ENCODE results near the gene PLVAP.

PLVAP gene

DNA sequence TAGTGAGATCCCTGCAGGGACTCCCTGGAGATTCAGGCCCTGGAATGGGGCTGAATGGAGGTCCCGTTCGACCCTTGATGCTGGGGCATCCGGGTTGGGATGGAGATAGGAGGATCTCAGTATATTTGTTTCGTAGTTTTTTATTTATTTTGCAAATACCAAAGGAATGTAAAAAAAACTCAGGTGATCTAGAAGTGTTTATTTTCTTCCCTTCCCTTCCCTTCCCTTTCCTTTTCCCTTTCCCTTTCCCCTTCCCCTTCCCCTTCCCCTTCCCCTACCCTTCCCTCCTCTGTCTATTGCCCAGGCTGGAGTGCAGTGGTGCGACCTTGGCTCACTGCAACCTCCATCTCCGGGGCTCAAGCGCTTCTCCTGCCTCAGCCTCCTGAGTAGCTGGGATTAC lies 35.3 kb downstream of the PLVAP start:
- Mint-ChIP-seq H3K27ac (ENCODE audit: low read depth) (no peak overlapping the region), H3K9me3 (no peaks in the 10 kb centered on the region), H3K36me3 (ENCODE audit: insufficient read depth) (peaks cover 9% of the 10 kb centered on the region), H3K4me3 (no peak overlapping the region), H3K4me1 (peaks cover 15% of the 10 kb centered on the region), H3K27me3 (no peaks in the 10 kb centered on the region)
- no peak for DNase-seq (ENCODE audit: low spot score in 2 of 2)
- no peak for ATAC-seq (replicated peaks; ENCODE audit: extremely low read depth, poor library complexity, severe bottlenecking)

DNA sequence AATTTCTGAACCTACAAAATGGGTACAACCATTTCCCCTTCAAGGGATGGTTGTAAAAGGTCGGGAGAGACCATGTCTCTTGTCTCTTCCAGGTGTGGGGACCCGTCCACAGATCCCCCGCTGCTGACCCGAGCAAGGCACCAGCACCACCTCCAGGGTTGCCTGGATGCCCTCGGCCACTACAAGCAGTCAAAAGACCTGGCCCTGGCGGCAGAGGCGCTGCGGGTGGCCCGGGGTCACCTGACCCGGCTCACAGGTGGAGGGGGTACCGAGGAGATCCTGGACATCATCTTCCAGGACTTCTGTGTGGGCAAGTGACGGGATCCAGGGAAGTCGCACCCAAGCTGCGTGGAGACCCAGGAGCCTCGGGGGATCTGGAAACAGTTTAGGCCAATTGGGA lies 35.8 kb downstream of the PLVAP start:
- no peaks in the 10 kb centered on the region for H3K27me3 Mint-ChIP-seq
- H3K4me3 Mint-ChIP-seq, result no peak overlapping the region
- H3K27ac Mint-ChIP-seq (ENCODE audit: low read depth), result no peak overlapping the region
- DNase-seq (ENCODE audit: low spot score in 2 of 2) (no peak), ATAC-seq (replicated peaks; ENCODE audit: extremely low read depth, poor library complexity, severe bottlenecking) (no peak)
- H3K4me1 Mint-ChIP-seq, result peaks cover 18% of the 10 kb centered on the region
- no peaks in the 10 kb centered on the region for H3K9me3 Mint-ChIP-seq
- H3K36me3 Mint-ChIP-seq (ENCODE audit: insufficient read depth), result peaks cover 9% of the 10 kb centered on the region

DNA sequence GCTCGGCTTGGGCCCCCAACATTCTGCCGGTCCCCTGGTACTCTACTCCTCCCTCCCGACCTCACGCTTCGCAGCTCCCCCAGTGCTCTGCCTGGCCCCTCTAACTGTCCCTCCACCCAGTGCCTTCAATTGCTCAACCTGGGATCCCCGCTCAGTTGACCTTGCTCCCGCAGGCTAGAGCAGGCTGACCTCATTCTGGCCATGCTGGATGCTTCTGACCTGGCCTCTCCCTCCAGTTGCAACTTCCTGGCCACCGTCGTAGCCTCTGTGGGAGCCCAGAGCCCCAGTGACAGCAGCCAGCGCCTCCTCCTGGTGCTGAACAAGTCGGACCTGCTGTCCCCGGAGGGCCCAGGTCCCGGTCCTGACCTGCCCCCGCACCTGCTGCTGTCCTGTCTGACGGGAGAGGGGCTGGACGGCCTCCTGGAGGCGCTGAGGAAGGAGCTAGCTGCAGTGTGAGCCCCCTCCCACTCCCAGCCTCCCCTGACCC lies 36.2 kb downstream of the PLVAP start:
- peaks cover 9% of the 10 kb centered on the region for H3K36me3 Mint-ChIP-seq (ENCODE audit: insufficient read depth)
- H3K9me3 Mint-ChIP-seq, result no peaks in the 10 kb centered on the region
- H3K4me1 Mint-ChIP-seq, result peaks cover 14% of the 10 kb centered on the region
- no peak for DNase-seq (ENCODE audit: low spot score in 2 of 2)
- no peak overlapping the region for H3K4me3 Mint-ChIP-seq
- H3K27me3 Mint-ChIP-seq, result no peaks in the 10 kb centered on the region
- no peak overlapping the region for H3K27ac Mint-ChIP-seq (ENCODE audit: low read depth)
- no peak for ATAC-seq (replicated peaks; ENCODE audit: extremely low read depth, poor library complexity, severe bottlenecking)

DNA sequence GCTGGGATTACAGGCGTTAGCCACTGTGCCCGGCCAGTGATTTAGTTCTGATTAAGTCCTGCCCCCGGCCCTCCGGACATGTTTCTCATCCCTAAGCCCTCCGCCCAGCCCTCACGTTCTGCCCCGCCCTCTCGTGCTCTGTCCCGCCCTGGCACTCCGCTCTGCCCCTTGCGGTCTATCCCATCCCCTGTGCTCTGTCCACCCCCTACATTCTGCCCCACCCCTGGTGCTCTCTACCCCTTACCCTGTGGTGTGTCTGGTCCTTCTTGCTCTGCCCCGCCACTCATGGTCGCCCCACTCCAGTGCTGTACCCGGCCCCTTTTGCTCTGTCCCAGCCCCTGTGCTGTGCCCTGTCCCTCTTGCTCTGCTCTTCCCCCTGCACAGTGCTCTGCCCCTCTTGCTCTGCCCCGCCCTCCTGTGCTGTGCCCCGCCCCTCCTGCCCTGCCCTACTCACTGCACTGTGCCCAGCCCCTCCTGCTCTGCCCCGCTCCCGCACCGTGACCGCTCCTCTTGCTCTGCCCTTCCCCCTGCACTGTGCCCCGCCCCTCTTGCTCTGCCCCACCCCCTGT lies 36.8 kb downstream of the PLVAP start:
- Mint-ChIP-seq H3K9me3 (no peaks in the 10 kb centered on the region), H3K36me3 (ENCODE audit: insufficient read depth) (peaks cover 9% of the 10 kb centered on the region), H3K27me3 (no peaks in the 10 kb centered on the region), H3K4me1 (peaks cover 14% of the 10 kb centered on the region), H3K27ac (ENCODE audit: low read depth) (no peak overlapping the region), H3K4me3 (peak overlapping the region; percentile 11)
- DNase-seq (ENCODE audit: low spot score in 2 of 2), result no peak
- ATAC-seq (replicated peaks; ENCODE audit: extremely low read depth, poor library complexity, severe bottlenecking), result no peak

DNA sequence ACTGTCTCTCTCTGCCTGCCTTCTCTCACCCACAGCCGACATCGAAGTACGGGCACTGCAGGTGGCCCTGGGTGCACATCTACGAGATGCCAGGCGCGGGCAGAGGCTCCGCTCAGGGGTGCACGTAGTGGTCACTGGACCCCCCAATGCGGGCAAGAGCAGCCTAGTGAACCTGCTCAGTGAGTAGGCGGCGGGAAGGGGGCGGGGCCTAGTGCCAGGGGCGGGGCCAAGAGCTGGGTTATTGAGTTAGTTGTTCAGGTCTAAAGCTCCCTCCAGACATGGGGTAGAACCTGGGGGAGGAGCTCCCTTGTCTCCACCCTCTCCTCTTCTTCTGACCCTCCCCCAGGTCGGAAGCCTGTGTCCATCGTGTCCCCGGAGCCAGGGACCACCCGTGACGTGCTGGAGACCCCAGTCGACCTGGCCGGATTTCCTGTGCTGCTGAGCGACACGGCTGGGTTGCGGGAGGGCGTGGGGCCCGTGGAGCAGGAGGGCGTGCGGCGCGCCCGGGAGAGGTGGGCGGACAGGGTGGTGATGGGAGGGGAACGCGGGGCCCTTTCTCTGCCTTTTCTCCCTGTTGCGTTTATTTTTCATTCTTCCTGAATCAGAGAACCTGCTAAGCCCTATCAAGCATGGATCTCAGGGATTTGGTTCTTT lies 37.9 kb downstream of the PLVAP start:
- Mint-ChIP-seq H3K9me3 (no peaks in the 10 kb centered on the region), H3K27me3 (no peaks in the 10 kb centered on the region), H3K4me1 (peaks cover 22% of the 10 kb centered on the region), H3K4me3 (peak overlapping the region; percentile 81), H3K36me3 (ENCODE audit: insufficient read depth) (peaks cover 9% of the 10 kb centered on the region), H3K27ac (ENCODE audit: low read depth) (no peak overlapping the region)
- ATAC-seq (replicated peaks; ENCODE audit: extremely low read depth, poor library complexity, severe bottlenecking), result no peak
- no peak for DNase-seq (ENCODE audit: low spot score in 2 of 2)

DNA sequence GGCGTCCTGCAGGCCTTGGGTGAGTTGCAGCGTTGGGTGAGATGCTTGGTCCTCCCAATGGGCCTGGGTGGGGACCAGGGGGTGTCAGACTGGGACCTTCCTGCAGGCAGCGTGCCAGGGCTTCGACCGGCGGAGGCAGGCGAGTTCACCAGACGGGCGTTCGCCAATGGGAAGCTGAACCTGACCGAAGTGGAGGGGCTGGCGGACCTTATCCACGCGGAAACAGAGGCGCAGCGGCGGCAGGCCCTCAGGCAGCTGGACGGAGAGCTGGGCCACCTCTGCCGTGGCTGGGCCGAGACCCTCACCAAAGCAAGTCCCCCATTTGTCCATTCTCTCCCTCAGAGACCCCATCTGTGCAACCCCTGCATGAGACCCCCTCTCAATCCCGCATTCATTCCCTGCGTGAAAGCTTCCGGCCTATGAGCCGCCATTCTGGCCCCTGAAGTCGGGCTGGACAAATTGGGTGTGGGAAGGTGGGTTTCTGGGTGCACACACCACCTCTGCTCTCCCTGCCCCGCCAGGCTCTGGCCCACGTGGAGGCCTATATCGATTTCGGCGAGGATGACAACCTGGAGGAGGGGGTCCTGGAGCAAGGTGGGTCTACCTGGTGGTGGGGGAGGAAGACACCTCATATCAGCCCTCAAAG lies 38.6 kb downstream of the PLVAP start:
- DNase-seq (ENCODE audit: low spot score in 2 of 2) (no peak), ATAC-seq (replicated peaks; ENCODE audit: extremely low read depth, poor library complexity, severe bottlenecking) (no peak)
- no peaks in the 10 kb centered on the region for H3K27me3 Mint-ChIP-seq
- H3K27ac Mint-ChIP-seq (ENCODE audit: low read depth), result peak overlapping the region; percentile 72
- peak overlapping the region; percentile 81 for H3K4me3 Mint-ChIP-seq
- H3K36me3 Mint-ChIP-seq (ENCODE audit: insufficient read depth), result peaks cover 9% of the 10 kb centered on the region
- H3K4me1 Mint-ChIP-seq, result peaks cover 28% of the 10 kb centered on the region
- H3K9me3 Mint-ChIP-seq, result no peaks in the 10 kb centered on the region

DNA sequence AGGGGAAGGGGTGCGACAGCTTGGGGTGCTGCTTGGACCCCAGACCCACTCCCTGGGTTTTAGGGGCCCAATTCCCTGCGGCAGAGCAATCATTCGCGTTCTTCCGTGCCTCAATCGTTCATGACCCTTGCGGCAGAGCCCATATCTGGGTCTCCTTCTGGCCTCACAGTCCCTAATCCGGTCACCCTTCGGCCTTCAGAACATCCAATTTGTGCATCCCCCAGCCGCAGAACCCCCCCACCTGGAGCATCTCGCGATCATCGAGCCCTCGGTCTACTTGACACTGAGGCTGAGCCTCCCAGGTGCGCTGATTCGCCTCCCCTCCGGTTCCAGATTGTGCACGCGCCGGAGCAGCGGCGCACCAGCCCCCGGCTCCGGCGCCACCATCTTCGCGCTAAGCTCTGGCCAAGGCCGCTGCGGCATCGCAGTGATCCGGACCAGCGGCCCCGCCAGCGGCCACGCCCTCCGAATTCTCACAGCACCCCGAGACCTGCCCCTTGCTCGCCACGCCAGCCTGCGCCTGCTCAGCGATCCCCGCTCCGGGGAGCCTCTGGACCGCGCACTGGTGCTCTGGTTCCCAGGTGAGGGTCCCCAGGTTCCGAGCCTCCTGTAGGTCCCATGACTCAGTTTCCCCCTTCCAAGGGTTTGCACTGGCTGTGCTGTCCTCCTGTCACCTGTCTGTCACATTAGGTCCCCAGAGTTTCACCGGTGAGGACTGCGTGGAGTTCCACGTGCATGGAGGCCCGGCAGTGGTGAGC lies 39.3 kb downstream of the PLVAP start:
- Mint-ChIP-seq H3K27ac (ENCODE audit: low read depth) (peak overlapping the region; percentile 72), H3K4me1 (peaks cover 33% of the 10 kb centered on the region), H3K4me3 (peak overlapping the region; percentile 81), H3K36me3 (ENCODE audit: insufficient read depth) (peaks cover 9% of the 10 kb centered on the region), H3K9me3 (no peaks in the 10 kb centered on the region), H3K27me3 (no peaks in the 10 kb centered on the region)
- DNase-seq (ENCODE audit: low spot score in 2 of 2) (no peak), ATAC-seq (replicated peaks; ENCODE audit: extremely low read depth, poor library complexity, severe bottlenecking) (peak; percentile 13)

DNA sequence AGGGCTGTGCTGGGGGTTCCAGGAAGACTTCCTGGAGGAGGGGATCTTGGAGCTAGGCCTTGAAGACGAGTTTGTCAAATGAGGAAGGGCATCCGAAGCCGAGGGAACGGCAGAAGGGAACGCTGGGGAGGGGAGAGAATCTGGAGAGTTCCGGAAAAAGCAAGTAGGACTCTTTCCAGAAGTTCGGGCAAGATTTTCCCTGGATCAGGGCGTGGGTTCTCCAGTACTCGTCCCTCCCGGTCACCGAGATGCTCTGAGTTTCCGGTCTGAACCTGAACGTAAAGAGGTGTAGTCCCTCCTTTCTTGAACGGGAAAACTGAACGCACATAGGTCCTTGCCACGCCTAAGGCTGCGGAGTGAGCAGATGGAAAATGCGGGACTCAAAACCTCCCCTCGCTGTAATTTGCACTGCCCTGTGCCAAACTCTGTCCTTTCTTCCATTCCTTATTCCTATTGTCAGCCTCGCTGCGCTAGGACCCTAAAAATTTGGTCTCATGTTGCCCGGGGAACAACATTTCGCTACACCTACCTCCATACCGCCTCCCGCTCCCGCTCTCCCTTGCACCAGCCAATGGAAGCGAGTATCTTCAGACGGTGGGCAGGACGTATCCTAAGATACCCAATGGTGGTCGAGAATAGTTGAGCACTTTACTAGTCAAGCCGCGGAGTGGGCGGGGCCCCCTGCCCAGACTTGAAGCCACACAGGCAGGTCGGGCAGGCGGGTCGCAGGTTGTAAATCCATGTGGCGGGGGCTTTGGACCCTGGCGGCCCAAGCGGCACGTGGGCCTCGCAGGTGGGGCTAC lies 40.1 kb downstream of the PLVAP start, which contains the start of gene GTPBP3:
Gene GTPBP3 (plus strand): TSS at position 682 of the 803 bp plus-strand sequence. CDS start 59 bp downstream, at position 741.
- Mint-ChIP-seq H3K27ac (ENCODE audit: low read depth) (peak within 1 kb of the TSS; percentile 72), H3K4me1 (peaks cover 35% of the 10 kb centered on the region)

DNA sequence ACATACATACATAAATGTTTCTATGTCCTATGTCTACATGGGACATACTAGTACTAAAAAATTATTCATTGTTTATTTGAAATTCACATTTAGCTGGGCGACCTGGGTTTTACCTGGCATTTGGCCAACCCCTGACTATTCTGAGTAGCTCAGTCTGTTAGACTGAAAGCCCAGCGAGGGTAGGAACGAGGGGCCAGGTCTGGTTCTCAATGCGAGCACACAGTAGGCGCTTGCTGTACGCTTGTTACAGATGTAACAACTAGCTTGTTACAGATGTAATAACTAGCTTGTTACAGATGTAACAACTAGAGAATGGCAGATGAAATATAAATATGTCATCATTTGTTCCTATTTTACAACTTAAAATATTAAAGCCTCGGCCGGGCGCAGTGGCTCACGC lies 41.6 kb downstream of the PLVAP start:
- H3K27me3 Mint-ChIP-seq, result no peaks in the 10 kb centered on the region
- peak overlapping the region; percentile 81 for H3K4me3 Mint-ChIP-seq
- H3K4me1 Mint-ChIP-seq, result peaks cover 35% of the 10 kb centered on the region
- no peak for ATAC-seq (replicated peaks; ENCODE audit: extremely low read depth, poor library complexity, severe bottlenecking)
- H3K9me3 Mint-ChIP-seq, result no peaks in the 10 kb centered on the region
- DNase-seq (ENCODE audit: low spot score in 2 of 2), result no peak
- peaks cover 6% of the 10 kb centered on the region for H3K36me3 Mint-ChIP-seq (ENCODE audit: insufficient read depth)
- no peak overlapping the region for H3K27ac Mint-ChIP-seq (ENCODE audit: low read depth)

More for the DNA sequence above, 40.1 kb downstream of the PLVAP start, which contains the start of gene GTPBP3:
- Mint-ChIP-seq H3K9me3 (no peaks in the 10 kb centered on the region), H3K4me3 (peak within 1 kb of the TSS; percentile 81), H3K27me3 (no peaks in the 10 kb centered on the region), H3K36me3 (ENCODE audit: insufficient read depth) (peaks cover 9% of the 10 kb centered on the region)
- peak; percentile 95 for ATAC-seq (replicated peaks; ENCODE audit: extremely low read depth, poor library complexity, severe bottlenecking)
- DNase-seq (ENCODE audit: low spot score in 2 of 2), result peak; percentile 86 to 94

DNA sequence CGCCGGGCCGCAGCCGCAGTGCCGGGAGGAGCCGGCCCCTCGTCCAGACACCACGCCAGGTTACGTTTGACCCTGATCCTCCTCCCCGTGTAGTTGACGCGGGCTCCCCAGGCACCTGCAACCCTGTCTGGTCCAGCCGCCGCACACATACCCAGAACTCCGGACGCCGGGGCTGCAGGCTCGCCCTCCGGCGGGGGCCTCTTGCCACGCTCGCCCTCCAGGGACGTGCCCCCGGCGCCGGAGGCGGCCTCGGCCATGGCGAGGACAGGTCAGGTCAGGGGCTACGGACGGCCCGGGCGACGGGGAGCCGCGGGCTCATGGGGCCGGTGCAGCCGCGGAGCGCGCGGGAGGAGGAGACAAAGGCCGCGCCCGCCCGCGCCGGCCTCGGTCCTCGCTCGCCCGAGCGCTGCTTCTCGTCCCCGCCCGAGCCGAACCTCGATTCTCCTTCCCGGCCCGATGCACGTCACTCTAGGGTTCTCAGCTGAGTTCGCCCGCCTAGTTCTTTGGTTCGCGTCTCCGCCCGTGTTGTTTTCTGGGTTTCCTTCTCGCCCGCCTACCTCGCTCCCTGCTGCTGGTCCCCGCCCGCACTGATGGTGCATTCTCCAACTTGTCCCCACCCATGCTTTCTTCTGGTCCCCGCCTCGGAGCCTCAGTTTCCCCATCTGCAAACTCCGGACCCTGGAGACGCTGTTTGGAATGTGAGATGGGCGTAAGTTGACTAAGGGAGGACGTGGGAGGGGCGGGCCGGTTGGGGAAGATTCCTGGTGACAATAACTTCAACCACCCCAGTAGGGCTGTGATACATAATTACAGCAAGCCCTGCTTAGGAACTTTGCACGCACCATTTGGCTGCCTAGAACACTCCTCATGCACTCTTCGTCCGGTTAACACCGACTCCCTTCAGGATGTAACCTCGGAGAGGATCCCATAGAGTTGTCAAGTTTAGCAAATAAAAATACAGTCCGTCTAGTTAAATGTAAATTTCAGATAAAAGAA lies 42.4 kb downstream of the PLVAP start, which contains the start of gene ANO8:
Gene ANO8 (minus strand): TSS at position 442 of the 996 bp plus-strand sequence. CDS start 185 bp downstream, at position 257.
- H3K27ac Mint-ChIP-seq (ENCODE audit: low read depth), result no peak within 1 kb of the TSS
- H3K9me3 Mint-ChIP-seq, result no peaks in the 10 kb centered on the region
- ATAC-seq (replicated peaks; ENCODE audit: extremely low read depth, poor library complexity, severe bottlenecking) (peak; percentile 64), DNase-seq (ENCODE audit: low spot score in 2 of 2) (peak; percentile 95)
- no peaks in the 10 kb centered on the region for H3K27me3 Mint-ChIP-seq
- peaks cover 35% of the 10 kb centered on the region for H3K4me1 Mint-ChIP-seq
- peak within 1 kb of the TSS; percentile 82 for H3K4me3 Mint-ChIP-seq
- peaks cover 6% of the 10 kb centered on the region for H3K36me3 Mint-ChIP-seq (ENCODE audit: insufficient read depth)

Measured in central memory CD8-positive, alpha-beta T cell (primary cell).